Endothelial cell of umbilical vein (primary cell): ENCODE results near the gene TMEFF2. TPM values are rescaled to one million over a fixed set of nuclear protein-coding genes. Genes with fewer than 3 reads are reported as not detected.

Source experiments
- BruUV-seq: library from RNA; stranded (reverse); fragments of 400-500 nt; replicated peaks from 2 replicates; lab custom pipeline; 2021; lab: Mats Ljungman, UMichigan
- CTCF ChIA-PET: fragments of 300-600, 350-600 bp; sonication (Branson Sonifier 250); formaldehyde crosslinking; loops from one replicate; lab custom pipeline; 2021; ENCODE audit warnings: antibody characterized with exemption, inconsistent platforms; lab: Charles Lee
- POLR2A ChIA-PET: fragments of 300-600, 350-600 bp; sonication (Branson Sonifier 250); formaldehyde crosslinking; loops from one replicate; lab custom pipeline; 2021; ENCODE audit warnings: antibody characterized with exemption, inconsistent platforms; lab: Charles Lee
- DNase-seq: peaks from one replicate; pipeline ENCODE4 v3.0.0-alpha.2; 2011; ENCODE audit warnings: low read depth, low spot score
- FAIRE-seq: peaks from 2 replicates; lab custom pipeline; 2011; peaks lifted over from hg19 to GRCh38; lab: Jason Lieb, UNC
- H2AFZ ChIP-seq: 2 replicates; pipeline ENCODE4 v1.6.0; 2012; ENCODE audit warnings: low read depth, low read length, control low read depth, inconsistent platforms
- H3K27ac ChIP-seq: 2 replicates; pipeline ENCODE4 v1.5.1; 2011; ENCODE audit warnings: low read depth, mild to moderate bottlenecking, control low read depth, low read length, moderate library complexity; ENCODE audit not compliant: insufficient read depth
- H3K27me3 ChIP-seq, 2 experiments: 2 replicates each; pipeline versions ENCODE4 v1.6.0 to v1.6.1; 2011; ENCODE audit warnings: low read length in 2 of 2, mixed read lengths in 1 of 2; ENCODE audit not compliant: control insufficient read depth in 2 of 2, insufficient read depth in 2 of 2
- H3K36me3 ChIP-seq, 2 experiments: 2 replicates in 1 of 2; 3 replicates in 1 of 2; pipeline ENCODE4 v1.5.1; 2011; ENCODE audit warnings: low read length in 2 of 2, mild to moderate bottlenecking in 1 of 2, moderate library complexity in 1 of 2; ENCODE audit not compliant: control insufficient read depth in 2 of 2, insufficient read depth in 2 of 2; ENCODE audit errors: extremely low read depth in 1 of 2
- H3K4me1 ChIP-seq: 3 replicates; pipeline ENCODE4 v1.5.1; 2011; ENCODE audit warnings: mild to moderate bottlenecking, low read length; ENCODE audit not compliant: control insufficient read depth, insufficient read depth; ENCODE audit errors: extremely low read depth
- H3K4me2 ChIP-seq: 2 replicates; pipeline ENCODE4 v1.6.1; 2011; ENCODE audit warnings: low read length, control low read depth, mixed read lengths; ENCODE audit not compliant: insufficient read depth
- H3K4me3 ChIP-seq, 3 experiments: fragments of 200-600 bp in 1 of 3; sonication (generic), shearing (Covaris generic) in 1 of 3; replicated peaks in 1 of 3; 2 replicates each; pipeline ENCODE4 v1.5.1; 2011 to 2016; ENCODE audit warnings: control low read depth in 3 of 3, low read length in 3 of 3, mild to moderate bottlenecking in 2 of 3, inconsistent platforms in 1 of 3, low read depth in 1 of 3, moderate library complexity in 1 of 3; ENCODE audit not compliant: insufficient read depth in 1 of 3
- H3K79me2 ChIP-seq: 2 replicates; pipeline ENCODE4 v1.6.0; 2012; ENCODE audit warnings: low read length, inconsistent platforms; ENCODE audit not compliant: control insufficient read depth, insufficient read depth
- H3K9ac ChIP-seq: replicated peaks from 2 replicates; pipeline ENCODE3; 2011; ENCODE audit warnings: low read length, control low read depth; ENCODE audit not compliant: insufficient read depth; ENCODE audit errors: extremely low read depth
- H3K9me1 ChIP-seq: replicated peaks from 3 replicates; pipeline ENCODE4 v1.6.0; 2011; ENCODE audit warnings: mild to moderate bottlenecking, low read length; ENCODE audit not compliant: control insufficient read depth, insufficient read depth; ENCODE audit errors: extremely low read depth
- H3K9me3 ChIP-seq: replicated peaks from 2 replicates; pipeline ENCODE4 v1.5.1; 2012; ENCODE audit warnings: low read length, inconsistent platforms; ENCODE audit not compliant: control insufficient read depth, insufficient read depth
- H4K20me1 ChIP-seq: replicated peaks from 2 replicates; pipeline ENCODE3; 2011; ENCODE audit warnings: mild to moderate bottlenecking, low read length; ENCODE audit not compliant: control insufficient read depth, insufficient read depth; ENCODE audit errors: extremely low read depth
- CTCF ChIP-seq, 2 donors: IDR thresholded peaks; 1 replicate in 1 of 2; 2 replicates in 1 of 2; pipeline ENCODE4 v1.5.1; 2011; ENCODE audit warnings: low read length in 2 of 2, mild to moderate bottlenecking in 2 of 2, moderate library complexity in 2 of 2, control low read depth in 1 of 2, inconsistent platforms in 1 of 2, low read depth in 1 of 2; ENCODE audit not compliant: insufficient read depth in 1 of 2; ENCODE audit errors: extremely low read depth in 1 of 2
- EZH2 ChIP-seq: IDR thresholded peaks from 2 replicates; pipeline ENCODE4 v1.6.1; 2012; ENCODE audit warnings: borderline replicate concordance, low read depth, mild to moderate bottlenecking, moderate library complexity, low read length, inconsistent platforms; ENCODE audit not compliant: severe bottlenecking
- FOS ChIP-seq: IDR thresholded peaks from 2 replicates; pipeline ENCODE4 v1.6.1; 2011; ENCODE audit warnings: mild to moderate bottlenecking, low read length, moderate library complexity, borderline replicate concordance; ENCODE audit not compliant: insufficient read depth
- GATA2 ChIP-seq: IDR thresholded peaks from 2 replicates; pipeline ENCODE4 v1.7.0; 2011; ENCODE audit warnings: low read depth, mild to moderate bottlenecking, moderate library complexity, mixed read lengths, low read length; ENCODE audit not compliant: insufficient read length, insufficient read depth
- JUN ChIP-seq: IDR thresholded peaks from 2 replicates; pipeline ENCODE4 v1.6.1; 2011; ENCODE audit warnings: borderline replicate concordance, low read depth; ENCODE audit not compliant: insufficient read length, insufficient read depth
- MAX ChIP-seq: IDR thresholded peaks from 2 replicates; pipeline ENCODE4 v1.6.1; 2011; ENCODE audit not compliant: insufficient read depth, insufficient read length
- POLR2A ChIP-seq: IDR thresholded peaks from 2 replicates; pipeline ENCODE4 v1.6.1; 2012; ENCODE audit warnings: low read depth, mild to moderate bottlenecking, control low read depth, low read length
- POLR2AphosphoS5 ChIP-seq: IDR thresholded peaks from 2 replicates; pipeline ENCODE4 v1.6.1; 2012; ENCODE audit warnings: low read depth, mild to moderate bottlenecking, control low read depth, low read length, moderate library complexity; ENCODE audit not compliant: insufficient read depth
- dilution Hi-C: fragments of 300-500 bp; cut with MboI; formaldehyde crosslinking; loops from one replicate; pipeline ENCODE4 v1.15.0; 2019; ENCODE audit warnings: low sequenced_read_pairs; ENCODE audit not compliant: extremely low pct_ligation_motif_present
- intact Hi-C: fragments of 100-400 bp; cut with micrococcal nuclease; formaldehyde crosslinking; loops from one replicate; pipeline ENCODE4 v1.10.0; 2022
- polyA plus RNA-seq, 4 experiments: library from polyadenylated mRNA; depleted of rRNA in 3 of 4; stranded (reverse) in 3 of 4; unstranded in 1 of 4; fragments of >200 nt; gene quantifications; 2 replicates each; pipeline versions ENCODE4 v1.2.1 to v1.2.3, GENCODE V29; 2011 to 2012; ENCODE audit warnings: missing spikeins in 1 of 4
- total RNA-seq: library from RNA; stranded (reverse); gene quantifications from 2 replicates; pipeline ENCODE4 v1.2.3, GENCODE V29; 2021

Gene TMEFF2
- total and polyA plus RNA-seq, 2 donors (not counting 3 experiments of a cell fraction or from before 2014, with no cell fraction given) = 0.18 to 0.20 TPM

GRCh38 chr2:192243488-192243887 lies 48.8 kb upstream of the TMEFF2 start:
- Histone ChIP-seq H3K4me1 (no peaks in the 10 kb centered on the region), H4K20me1 (no peaks in the 10 kb centered on the region), H2AFZ (no peak overlapping the region), H3K27me3 (no peaks in the 10 kb centered on the region), H3K9ac (no peak overlapping the region), H3K9me1 (no peaks in the 10 kb centered on the region), H3K36me3 (no peaks in the 10 kb centered on the region), H3K27ac (no peak overlapping the region), H3K79me2 (no peaks in the 10 kb centered on the region), H3K4me3 (no peak overlapping the region), H3K4me2 (no peak overlapping the region), H3K9me3 (no peaks in the 10 kb centered on the region)
- no peak for FAIRE-seq
- intact Hi-C loops (no loop called here), dilution Hi-C loops (no loop called here)
- TF ChIP-seq EZH2 (no peak), CTCF (IDR thresholded peaks at IDR 0.05; ENCODE audit: extremely low read depth in 1 of 2, insufficient read depth in 1 of 2, low read depth in 1 of 2, low read length in 2 of 2) (no peak), JUN (no peak), POLR2AphosphoS5 (no peak), POLR2A (no peak), GATA2 (no peak), MAX (no peak), FOS (no peak)
- no TSS peak for BruUV-seq
- DNase-seq = no peak
- POLR2A ChIA-PET = no interaction called here
- CTCF ChIA-PET = no interaction called here
